DND-41 (cell line): ENCODE data around the gene CREM.

Source experiments
- ATAC-seq: fragments of 200-7000 bp; cut with Tn5 transposase; 3 replicates; pipeline ENCODE4 v1.9.1; 2021; ENCODE audit warnings: low read depth; ENCODE audit not compliant: insufficient read depth
- DNase-seq: peaks from one replicate; pipeline ENCODE4 v3.0.0-alpha.2; 2020
- H2AFZ ChIP-seq: 2 replicates; pipeline ENCODE4 v1.6.0; 2012; ENCODE audit warnings: low read depth, low read length
- H3K27ac ChIP-seq: 2 replicates; pipeline ENCODE4 v1.5.1; 2012; ENCODE audit warnings: low read length, inconsistent platforms
- H3K27me3 ChIP-seq: fragments of 200-600 bp; sonication (generic); 2 replicates; pipeline ENCODE4 v1.6.0; 2012; ENCODE audit warnings: low read length, mild to moderate bottlenecking, inconsistent platforms; ENCODE audit not compliant: insufficient read depth, poor library complexity
- H3K36me3 ChIP-seq: 2 replicates; pipeline ENCODE4 v1.5.1; 2012; ENCODE audit warnings: low read length, inconsistent platforms; ENCODE audit not compliant: insufficient read depth
- H3K4me1 ChIP-seq: 2 replicates; pipeline ENCODE4 v1.5.1; 2012; ENCODE audit warnings: mild to moderate bottlenecking, low read length; ENCODE audit not compliant: insufficient read depth
- H3K4me2 ChIP-seq: 2 replicates; pipeline ENCODE4 v1.6.0; 2012; ENCODE audit warnings: mild to moderate bottlenecking, moderate library complexity, low read length, inconsistent platforms; ENCODE audit not compliant: insufficient read depth
- H3K4me3 ChIP-seq, 2 experiments: fragments of 200-600 bp in 1 of 2; shearing (Covaris generic) in 1 of 2; 2 replicates each; pipeline ENCODE4 v1.5.1; 2012 to 2016; ENCODE audit warnings: inconsistent platforms in 2 of 2, low read length in 2 of 2, mild to moderate bottlenecking in 2 of 2, low read depth in 1 of 2, moderate library complexity in 1 of 2
- H3K79me2 ChIP-seq: 2 replicates; pipeline ENCODE4 v1.6.0; 2012; ENCODE audit warnings: low read length, inconsistent platforms; ENCODE audit not compliant: insufficient read depth
- H3K9ac ChIP-seq: 2 replicates; pipeline ENCODE4 v1.6.0; 2012; ENCODE audit warnings: low read depth, mild to moderate bottlenecking, inconsistent platforms, low read length, moderate library complexity
- H3K9me3 ChIP-seq: 2 replicates; pipeline ENCODE4 v1.5.1; 2012; ENCODE audit warnings: low read length, moderate library complexity, mild to moderate bottlenecking, inconsistent platforms; ENCODE audit not compliant: insufficient read depth, severe bottlenecking
- H4K20me1 ChIP-seq: 2 replicates; pipeline ENCODE4 v1.6.0; 2012; ENCODE audit warnings: low read length; ENCODE audit not compliant: insufficient read depth
- CTCF ChIP-seq: IDR thresholded peaks from 2 replicates; pipeline ENCODE4 v1.5.1; 2012; ENCODE audit warnings: borderline replicate concordance, low read length, moderate library complexity, mild to moderate bottlenecking; ENCODE audit not compliant: poor library complexity, severe bottlenecking; ENCODE audit errors: extremely low read depth
- EZH2 ChIP-seq: IDR thresholded peaks from 3 replicates; pipeline ENCODE4 v1.6.1; 2012; ENCODE audit warnings: borderline replicate concordance, low read depth, mild to moderate bottlenecking, moderate library complexity, low read length, inconsistent platforms; ENCODE audit not compliant: severe bottlenecking

The CREM gene

GRCh38 chr10:35194906-35195305 lies 68.3 kb downstream of the CREM start:
- peak overlapping the region; percentile 86 for H3K27ac ChIP-seq
- peak overlapping the region; percentile 96 for H2AFZ ChIP-seq
- H3K4me2 ChIP-seq, result peak overlapping the region; percentile 90

DNA sequence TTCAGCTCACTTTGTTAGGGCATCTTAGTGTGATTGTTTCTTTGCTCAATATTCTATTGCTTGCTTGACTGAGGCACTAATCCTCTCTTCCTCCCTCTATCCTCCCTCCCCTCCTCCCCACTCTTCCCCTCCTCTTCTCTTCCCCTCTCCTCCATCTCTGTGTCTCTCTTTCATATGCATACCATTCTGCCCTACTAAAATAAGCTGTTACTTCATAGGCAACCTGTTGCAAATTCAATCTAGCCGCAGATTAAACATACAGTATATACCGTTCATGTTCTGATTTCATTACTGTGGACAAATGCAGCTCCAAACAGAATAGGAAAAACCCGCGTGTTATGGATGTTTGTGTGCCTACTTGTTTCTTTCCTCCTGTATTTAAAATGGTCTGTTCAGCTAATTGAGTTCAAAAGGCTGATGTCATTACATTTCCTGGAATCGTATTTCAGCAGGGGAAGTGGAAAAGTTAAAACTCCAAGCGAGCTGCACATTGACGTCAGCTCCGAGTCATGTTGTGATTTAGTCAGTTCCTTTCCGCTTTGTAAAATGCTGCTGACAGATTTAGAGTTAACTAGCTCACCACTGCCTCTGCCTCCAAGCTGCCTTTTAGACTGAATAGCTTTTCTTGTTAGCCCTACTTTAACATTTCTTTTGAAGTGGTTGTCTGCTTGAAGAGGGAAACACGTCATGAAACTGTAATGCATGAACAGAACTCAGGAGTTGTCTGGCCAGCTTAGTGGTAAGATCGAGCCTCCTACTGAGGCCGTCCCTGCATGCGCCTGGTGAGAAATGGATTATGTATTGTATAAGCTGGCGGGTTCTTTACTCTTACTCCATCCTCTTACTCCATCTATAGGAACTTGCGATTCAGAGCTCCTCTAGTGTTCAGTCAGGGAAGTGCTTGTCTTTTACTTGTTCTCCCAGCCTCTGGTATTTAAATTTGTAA lies 69.0 kb downstream of the CREM start:
- H3K4me1 ChIP-seq, result peaks cover 30% of the 10 kb centered on the region

More at GRCh38 chr10:35194906-35195305, 68.3 kb downstream of the CREM start:
- no peak for TF ChIP-seq EZH2
- TF ChIP-seq CTCF, result no peak
- H3K9me3 ChIP-seq, result no peaks in the 10 kb centered on the region
- H3K4me1 ChIP-seq, result peaks cover 30% of the 10 kb centered on the region
- H3K4me3 ChIP-seq, result peak overlapping the region; percentile 45 to 71; a peak in 3 of 4 replicates
- H3K36me3 ChIP-seq, result no peaks in the 10 kb centered on the region; the same call in 1 of the 2 replicates
- ATAC-seq, result no peak
- H3K27me3 ChIP-seq, result no peaks in the 10 kb centered on the region
- DNase-seq, result no peak
- no peaks in the 10 kb centered on the region for H3K79me2 ChIP-seq
- H3K9ac ChIP-seq, result peak overlapping the region; percentile 56
- H4K20me1 ChIP-seq, result no peaks in the 10 kb centered on the region

GRCh38 chr10:35200487-35200886 lies 73.8 kb downstream of the CREM start:
- no peaks in the 10 kb centered on the region for H3K36me3 ChIP-seq
- H3K4me1 ChIP-seq, result peaks cover 17% of the 10 kb centered on the region
- H2AFZ ChIP-seq, result no peak overlapping the region
- H3K79me2 ChIP-seq, result no peaks in the 10 kb centered on the region
- no peak overlapping the region for H3K4me2 ChIP-seq
- TF ChIP-seq CTCF (no peak), EZH2 (no peak)
- no peaks in the 10 kb centered on the region for H3K27me3 ChIP-seq
- no peak overlapping the region for H3K4me3 ChIP-seq
- ATAC-seq, result no peak
- no peaks in the 10 kb centered on the region for H4K20me1 ChIP-seq
- H3K9ac ChIP-seq, result no peak overlapping the region
- H3K27ac ChIP-seq, result no peak overlapping the region
- no peaks in the 10 kb centered on the region for H3K9me3 ChIP-seq
- no peak for DNase-seq

More for the DNA sequence above, 69.0 kb downstream of the CREM start:
- Histone ChIP-seq H2AFZ (peak overlapping the region; percentile 96), H3K27ac (peak overlapping the region; percentile 86), H3K4me2 (peak overlapping the region; percentile 90), H3K79me2 (no peaks in the 10 kb centered on the region), H3K9me3 (no peaks in the 10 kb centered on the region), H4K20me1 (no peaks in the 10 kb centered on the region), H3K36me3 (no peaks in the 10 kb centered on the region; the same call in 1 of the 2 replicates), H3K4me3 (peak overlapping the region; percentile 45 to 71), H3K9ac (peak overlapping the region; percentile 56), H3K27me3 (no peaks in the 10 kb centered on the region)
- peak; percentile 70 for DNase-seq
- TF ChIP-seq EZH2, result no peak
- peak; percentile 88 for TF ChIP-seq CTCF
- ATAC-seq, result peak; percentile 91
